Activated T-cell treated with anti-CD3 and anti-CD28 coated beads, Interleukin-2, amount 50 U/mL, for 72 hours (primary cell): ENCODE data around the gene ULBP2. TPM values are rescaled to one million over a fixed set of nuclear protein-coding genes. Genes with fewer than 3 reads are reported as not detected.
"Not testable (repeated sequence)": the region's sequence is repeated elsewhere in the genome, so short reads cannot be mapped to it uniquely, and the experiment has no call there.

Source experiments
- ATAC-seq, 2 donors: fragments of 150-1000 bp; cut with Tn5 transposase; replicated peaks in 1 of 2; 2 replicates each; pipeline ENCODE4 v1.10.0; 2021; ENCODE audit warnings: moderate library complexity in 2 of 2, mild to moderate bottlenecking in 1 of 2
- DNase-seq, 2 donors: peaks; one replicate each; pipeline ENCODE4 v3.0.0; 2021 to 2022; ENCODE audit warnings: mixed read lengths in 1 of 2
- H3K27ac Mint-ChIP-seq: one replicate; pipeline ENCODE4 v1.8.0; 2022; ENCODE audit warnings: mild to moderate bottlenecking, moderate library complexity, mixed read lengths
- H3K27me3 Mint-ChIP-seq: one replicate; pipeline ENCODE4 v1.8.0; 2022; ENCODE audit warnings: low read depth, mixed read lengths
- H3K36me3 Mint-ChIP-seq, 2 donors: one replicate each; pipeline ENCODE4 v1.8.0; 2022; ENCODE audit warnings: mixed read lengths in 2 of 2, mild to moderate bottlenecking in 1 of 2; ENCODE audit not compliant: insufficient read depth in 2 of 2
- H3K4me1 Mint-ChIP-seq: one replicate; pipeline ENCODE4 v1.8.0; 2022; ENCODE audit warnings: low read depth, mixed read lengths
- H3K4me3 Mint-ChIP-seq, 2 donors: one replicate each; pipeline ENCODE4 v1.8.0; 2022; ENCODE audit warnings: mild to moderate bottlenecking in 2 of 2, mixed read lengths in 2 of 2, moderate library complexity in 2 of 2
- H3K9me3 Mint-ChIP-seq, 2 donors: one replicate each; pipeline ENCODE4 v1.8.0; 2022; ENCODE audit warnings: mixed read lengths in 2 of 2
- total RNA-seq, 2 donors: library from RNA; stranded (reverse); gene quantifications; one replicate each; pipeline ENCODE4 v1.2.3, GENCODE V29; 2022

The ULBP2 gene
- total RNA-seq, 2 donors from 2014 or later: 1.00 to 1.5 TPM

DNA sequence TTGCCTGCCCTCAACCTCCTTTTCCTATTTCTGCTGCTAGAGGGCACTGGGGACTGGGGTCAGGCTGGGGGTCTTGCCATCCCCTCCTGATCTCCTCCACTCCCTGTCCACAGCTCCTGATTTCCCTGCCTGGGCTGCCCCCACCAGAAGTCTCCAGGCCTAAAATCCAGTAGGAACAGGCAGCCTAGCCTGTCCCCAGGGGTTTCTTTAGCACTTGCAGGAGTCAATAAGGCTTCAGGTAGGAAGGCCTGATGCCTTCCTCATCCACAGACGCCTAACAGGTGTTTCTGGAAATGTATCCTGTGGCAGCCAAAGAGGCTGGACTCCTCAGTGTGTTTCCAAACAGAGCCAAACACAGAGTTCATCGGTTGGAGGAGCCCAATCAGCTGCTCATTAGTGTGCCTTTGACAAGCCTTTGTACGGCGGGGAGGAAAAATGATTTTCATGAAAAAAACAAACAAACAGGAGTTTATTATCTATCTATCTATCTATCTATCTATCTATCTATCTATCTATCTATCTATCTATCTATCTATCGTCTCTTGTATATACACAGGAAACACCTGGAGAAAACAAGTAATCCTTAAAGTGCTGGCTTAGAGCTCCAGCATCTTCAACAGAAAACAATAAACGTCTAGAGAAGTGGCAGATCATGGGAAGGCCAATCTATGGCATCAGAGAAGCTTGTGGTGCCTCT, 40.2 kb upstream of the ULBP2 start:
- DNase-seq (no peak), ATAC-seq (no peak)
- peaks cover 4% of the 10 kb centered on the region for H3K4me1 Mint-ChIP-seq
- no peaks in the 10 kb centered on the region for H3K36me3 Mint-ChIP-seq
- no peaks in the 10 kb centered on the region for H3K9me3 Mint-ChIP-seq
- H3K27me3 Mint-ChIP-seq: peaks cover 9% of the 10 kb centered on the region
- no peak overlapping the region for H3K27ac Mint-ChIP-seq
- H3K4me3 Mint-ChIP-seq: no peak overlapping the region

DNA sequence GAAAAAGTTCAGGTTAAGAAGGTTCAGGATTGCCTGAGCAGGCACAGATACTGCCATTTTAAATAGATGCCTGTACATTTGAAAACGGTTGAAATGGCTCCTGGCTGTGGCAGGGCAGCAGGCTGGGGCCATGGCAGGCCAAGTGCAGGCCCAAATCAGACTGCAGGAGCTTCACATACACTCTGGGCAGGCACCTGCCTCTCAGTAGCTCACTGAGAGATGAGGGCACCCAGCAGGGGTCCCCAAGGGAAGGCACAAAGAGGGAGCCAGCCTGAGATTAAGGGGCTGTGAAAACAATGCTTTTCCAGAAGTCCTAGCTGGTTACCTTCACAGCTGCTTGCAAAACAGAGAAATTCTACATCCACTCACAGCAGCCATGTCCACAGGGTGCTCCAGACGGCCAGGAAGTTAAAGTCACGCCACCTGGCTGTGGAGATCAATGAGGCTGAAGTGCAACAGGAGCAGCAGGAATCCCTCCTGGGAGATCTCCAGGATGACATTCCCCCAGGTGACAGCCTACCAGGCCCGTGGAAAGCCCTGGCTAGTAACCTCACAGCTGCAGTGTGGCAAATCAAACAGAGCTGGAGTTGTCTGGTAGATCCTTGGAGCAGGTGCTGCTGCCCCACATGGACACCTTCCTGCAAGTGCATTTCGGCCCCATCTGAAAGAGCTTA, 37.7 kb upstream of the ULBP2 start:
- Mint-ChIP-seq H3K4me1 (no peaks in the 10 kb centered on the region), H3K27me3 (peaks cover 11% of the 10 kb centered on the region), H3K9me3 (peaks cover 4 to 8% of the 10 kb centered on the region in 2 donors), H3K27ac (no peak overlapping the region), H3K4me3 (no peak overlapping the region), H3K36me3 (peaks cover 3 to 8% of the 10 kb centered on the region in 2 donors)
- ATAC-seq (no peak), DNase-seq (no peak)

GRCh38 chr6:149904661-149905370, 37.0 kb upstream of the ULBP2 start:
- Mint-ChIP-seq H3K9me3 (peaks cover 6 to 8% of the 10 kb centered on the region in 2 donors), H3K27ac (no peak overlapping the region), H3K4me1 (no peaks in the 10 kb centered on the region), H3K36me3 (peaks cover 4 to 8% of the 10 kb centered on the region in 2 donors), H3K4me3 (no peak overlapping the region), H3K27me3 (peaks cover 6% of the 10 kb centered on the region)
- no peak for ATAC-seq
- DNase-seq: no peak

GRCh38 chr6:149905371-149905910, 36.4 kb upstream of the ULBP2 start:
- no peak for DNase-seq
- no peak overlapping the region for H3K4me3 Mint-ChIP-seq
- H3K36me3 Mint-ChIP-seq: peaks cover 4 to 8% of the 10 kb centered on the region in 2 donors
- no peak for ATAC-seq
- peaks cover 6% of the 10 kb centered on the region for H3K27me3 Mint-ChIP-seq
- H3K4me1 Mint-ChIP-seq: no peaks in the 10 kb centered on the region
- H3K27ac Mint-ChIP-seq: no peak overlapping the region
- H3K9me3 Mint-ChIP-seq: peaks cover 6 to 8% of the 10 kb centered on the region in 2 donors

DNA sequence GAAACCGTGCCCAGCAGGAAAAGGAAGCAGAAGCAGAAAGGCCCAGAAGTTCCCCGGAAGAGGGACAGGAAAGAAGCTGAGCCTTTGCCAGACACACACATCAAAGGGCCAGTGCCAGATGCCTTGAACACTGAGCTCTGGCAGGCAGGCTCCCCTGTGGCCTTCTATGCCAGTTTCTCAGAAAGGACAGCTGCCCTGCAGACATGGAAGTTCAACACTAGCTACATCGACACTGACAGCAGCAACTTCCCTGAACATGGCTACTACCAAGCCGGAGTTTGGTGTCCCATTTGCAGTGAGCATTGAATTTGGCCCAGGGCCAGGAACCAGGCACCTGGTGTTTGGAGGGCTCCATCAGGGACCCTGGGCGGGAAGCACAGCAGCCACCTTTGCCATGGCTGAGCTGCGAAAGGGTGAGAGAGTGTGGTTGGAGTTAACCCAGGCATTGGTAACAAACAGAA, 35.9 kb upstream of the ULBP2 start:
- Mint-ChIP-seq H3K27ac (no peak overlapping the region), H3K4me1 (no peaks in the 10 kb centered on the region), H3K27me3 (peaks cover 6% of the 10 kb centered on the region), H3K36me3 (peaks cover 4 to 8% of the 10 kb centered on the region in 2 donors), H3K9me3 (peaks cover 6 to 8% of the 10 kb centered on the region in 2 donors), H3K4me3 (no peak overlapping the region)
- ATAC-seq (no peak), DNase-seq (no peak)

- peaks cover 6% of the 10 kb centered on the region for H3K27me3 Mint-ChIP-seq
- no peak overlapping the region for H3K4me3 Mint-ChIP-seq
- H3K4me1 Mint-ChIP-seq: no peaks in the 10 kb centered on the region
- H3K36me3 Mint-ChIP-seq: peaks cover 4 to 8% of the 10 kb centered on the region in 2 donors
- DNase-seq (no peak), ATAC-seq (no peak)
- peaks cover 6 to 8% of the 10 kb centered on the region in 2 donors for H3K9me3 Mint-ChIP-seq
- no peak overlapping the region for H3K27ac Mint-ChIP-seq
These were observed 35.4 kb upstream of the ULBP2 start for GRCh38 chr6:149906405-149906804.

DNA sequence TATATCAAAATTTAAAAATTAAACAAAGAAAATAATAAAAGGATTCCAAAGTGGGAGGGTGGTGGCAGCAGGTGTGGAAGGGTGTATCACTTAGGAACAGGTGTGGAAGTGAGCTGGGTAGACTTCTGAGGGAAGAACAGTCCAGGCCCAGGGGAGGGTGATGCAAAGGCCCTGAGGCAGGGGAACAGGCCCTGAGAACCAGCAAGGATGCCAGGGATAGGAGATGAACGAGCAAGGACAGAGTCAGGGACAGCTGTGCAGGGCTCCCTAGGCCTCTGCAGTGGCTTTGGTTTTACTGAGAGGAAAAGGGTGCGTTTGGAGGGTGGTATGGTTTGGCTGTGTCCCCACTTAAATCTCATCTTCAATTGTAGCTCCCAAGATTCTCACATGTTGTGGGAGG, 34.5 kb upstream of the ULBP2 start:
- ATAC-seq: no peak
- no peak for DNase-seq
- Mint-ChIP-seq H3K36me3 (peaks cover 4 to 8% of the 10 kb centered on the region in 2 donors), H3K27me3 (peaks cover 8% of the 10 kb centered on the region), H3K9me3 (peaks cover 6 to 8% of the 10 kb centered on the region in 2 donors), H3K27ac (no peak overlapping the region), H3K4me3 (no peak overlapping the region), H3K4me1 (no peaks in the 10 kb centered on the region)

DNA sequence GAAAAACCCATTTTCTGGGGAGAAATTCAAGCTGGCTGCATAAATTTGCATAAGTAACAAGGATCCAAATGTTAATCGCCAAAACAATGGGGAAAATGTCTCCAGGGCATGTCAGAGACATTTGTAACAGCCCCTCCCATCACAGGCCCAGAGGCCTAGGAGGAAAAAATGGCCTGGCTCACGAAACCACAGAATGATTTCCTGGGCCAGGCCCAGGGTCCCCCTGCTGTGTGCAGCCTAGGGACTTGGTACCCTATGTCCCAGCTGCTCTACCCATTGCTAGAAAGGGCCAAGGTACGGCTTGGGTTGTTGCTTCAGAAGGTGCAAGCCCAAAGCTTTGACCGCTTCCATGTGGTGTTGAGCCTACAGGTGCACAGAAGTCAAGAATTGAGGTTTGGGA, 33.3 kb upstream of the ULBP2 start:
- peaks cover 20% of the 10 kb centered on the region for H3K27me3 Mint-ChIP-seq
- not testable (repeated sequence) for H3K36me3 Mint-ChIP-seq, H3K9me3 Mint-ChIP-seq, H3K27ac Mint-ChIP-seq, DNase-seq, H3K4me1 Mint-ChIP-seq, H3K4me3 Mint-ChIP-seq, ATAC-seq

DNA sequence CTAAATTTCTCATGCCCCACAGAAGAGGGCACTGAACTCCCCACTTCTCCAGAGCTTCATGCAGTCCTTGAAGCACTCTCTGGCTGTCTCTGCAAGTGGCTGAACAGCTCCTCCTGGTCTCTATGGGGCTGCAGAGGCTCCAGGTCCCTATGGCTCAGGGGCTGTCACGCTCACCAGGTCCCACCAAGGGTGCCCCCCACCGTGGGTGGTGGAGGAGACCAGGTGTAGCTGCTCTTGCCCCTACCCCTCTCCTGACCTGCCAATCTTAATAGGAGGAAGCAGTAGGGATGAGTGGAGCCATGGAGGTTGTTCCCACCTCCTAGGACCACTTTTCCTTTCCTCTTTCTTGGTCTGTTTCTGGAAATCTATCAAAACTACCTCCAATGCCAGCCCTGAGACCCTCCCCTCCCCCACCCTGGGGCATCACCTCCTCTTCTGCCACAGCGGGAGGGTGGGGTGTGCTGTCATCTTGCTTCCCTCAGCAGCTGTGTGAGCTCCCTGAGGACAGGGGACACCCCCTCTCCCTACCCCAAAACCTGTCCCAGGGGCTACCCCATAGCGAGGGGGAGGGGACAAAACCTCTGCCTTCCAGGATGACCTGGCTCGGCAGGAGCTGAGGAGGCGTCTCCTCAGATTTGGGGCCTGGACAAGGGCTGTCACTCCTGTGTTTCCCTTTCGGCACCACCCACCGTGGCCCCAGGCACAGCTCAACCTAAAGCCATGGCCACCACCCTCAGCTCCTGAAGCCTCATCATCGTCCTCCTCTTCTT, 31.9 kb upstream of the ULBP2 start:
- no peak for ATAC-seq

GRCh38 chr6:149910721-149911151, 31.1 kb upstream of the ULBP2 start:
- ATAC-seq (no peak), DNase-seq (no peak)
- Mint-ChIP-seq H3K27me3 (peaks cover 29% of the 10 kb centered on the region), H3K4me3 (no peak overlapping the region), H3K27ac (no peak overlapping the region), H3K9me3 (peaks cover 6 to 8% of the 10 kb centered on the region in 2 donors), H3K4me1 (no peaks in the 10 kb centered on the region), H3K36me3 (peaks cover 4 to 8% of the 10 kb centered on the region in 2 donors)

More for the DNA sequence above, 31.9 kb upstream of the ULBP2 start:
- Mint-ChIP-seq H3K4me3 (no peak overlapping the region), H3K9me3 (peaks cover 6 to 8% of the 10 kb centered on the region in 2 donors), H3K36me3 (peaks cover 4 to 8% of the 10 kb centered on the region in 2 donors), H3K27ac (no peak overlapping the region), H3K4me1 (no peaks in the 10 kb centered on the region), H3K27me3 (peaks cover 29% of the 10 kb centered on the region)
- no peak for DNase-seq

DNA sequence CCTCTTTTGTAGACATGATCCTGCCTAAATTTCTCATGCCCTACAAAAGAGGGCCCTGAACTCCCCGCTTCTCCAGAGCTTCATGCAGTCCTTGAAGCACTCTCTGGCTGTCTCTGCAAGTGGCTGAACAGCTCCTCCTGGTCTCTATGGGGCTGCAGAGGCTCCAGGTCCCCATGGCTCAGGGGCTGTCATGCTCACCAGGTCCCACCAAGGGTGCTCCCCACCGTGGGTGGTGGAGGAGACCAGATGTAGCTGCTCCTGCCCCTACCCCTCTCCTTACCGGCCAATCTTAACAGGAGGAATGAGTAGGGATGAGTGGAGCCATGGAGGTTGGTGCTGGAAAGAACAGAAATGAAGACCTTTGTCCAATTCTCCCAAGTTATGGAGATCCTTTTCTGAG, 29.1 kb upstream of the ULBP2 start:
- not testable (repeated sequence) for DNase-seq, H3K4me1 Mint-ChIP-seq, H3K36me3 Mint-ChIP-seq, H3K27ac Mint-ChIP-seq, ATAC-seq, H3K9me3 Mint-ChIP-seq, H3K4me3 Mint-ChIP-seq
- H3K27me3 Mint-ChIP-seq: peaks cover 23% of the 10 kb centered on the region

DNA sequence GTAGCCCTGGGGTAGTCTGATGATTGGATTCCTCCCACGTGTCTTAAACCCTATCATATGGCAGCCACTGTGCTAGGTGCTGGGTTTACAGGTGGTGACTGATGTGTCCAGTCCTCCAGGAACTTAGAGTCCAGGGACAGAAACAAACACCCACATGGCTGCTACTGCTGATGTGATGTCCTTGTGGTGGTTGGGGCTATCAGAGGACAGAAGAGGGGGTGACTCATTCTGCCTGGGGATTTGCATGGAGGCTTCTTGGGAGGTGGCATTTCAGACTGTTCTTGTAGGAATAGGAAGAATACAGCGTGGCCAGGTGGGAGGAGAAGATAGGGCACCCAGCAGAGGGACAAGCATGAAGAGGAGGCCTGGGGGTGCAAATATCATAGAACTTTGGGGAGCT, 28.7 kb upstream of the ULBP2 start:
- peaks cover 1 to 4% of the 10 kb centered on the region in 2 donors for H3K9me3 Mint-ChIP-seq
- no peak for ATAC-seq

More for the DNA sequence above, 28.7 kb upstream of the ULBP2 start:
- Mint-ChIP-seq H3K4me3 (no peak overlapping the region), H3K27ac (no peak overlapping the region), H3K27me3 (peaks cover 24% of the 10 kb centered on the region), H3K36me3 (peaks cover 3 to 5% of the 10 kb centered on the region in 2 donors), H3K4me1 (no peaks in the 10 kb centered on the region)
- no peak for DNase-seq
